ENCODE results near the gene COQ10A. TPM values are rescaled to one million over a fixed set of nuclear protein-coding genes. Genes with fewer than 3 reads are reported as not detected.

The COQ10A gene
- total RNA-seq, 1 experiment from 2014 or later = 24.4 TPM

DNA sequence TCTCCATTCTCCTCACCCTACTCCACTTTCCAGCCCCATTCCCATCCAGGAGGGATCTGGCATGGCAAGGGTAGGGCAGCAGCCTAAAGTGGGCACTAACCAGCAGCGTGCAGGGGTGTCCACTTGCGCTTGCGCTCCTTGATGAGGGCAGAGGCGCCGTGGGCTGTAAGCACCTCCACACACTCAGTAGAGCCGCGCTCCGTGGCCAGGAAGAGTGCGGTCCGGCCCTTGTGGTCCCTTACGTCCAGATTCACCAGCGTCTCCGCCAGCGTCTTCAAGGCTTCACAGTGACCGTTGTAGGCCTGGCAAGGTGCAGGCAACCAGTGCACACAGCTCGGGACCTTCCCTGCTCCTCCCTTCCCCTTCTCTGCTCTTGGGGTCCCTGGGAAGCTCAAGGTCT is 18.8 kb upstream of the COQ10A start (continued):
- TF ChIP-seq ZNF263 (CRISPR knock-in tag; IDR thresholded peaks at IDR 0.05; ENCODE audit: low read depth) (no peak), JUN (CRISPR knock-in tag; IDR thresholded peaks at IDR 0.05) (no peak)
- TF ChIP-seq, protein P1, sequence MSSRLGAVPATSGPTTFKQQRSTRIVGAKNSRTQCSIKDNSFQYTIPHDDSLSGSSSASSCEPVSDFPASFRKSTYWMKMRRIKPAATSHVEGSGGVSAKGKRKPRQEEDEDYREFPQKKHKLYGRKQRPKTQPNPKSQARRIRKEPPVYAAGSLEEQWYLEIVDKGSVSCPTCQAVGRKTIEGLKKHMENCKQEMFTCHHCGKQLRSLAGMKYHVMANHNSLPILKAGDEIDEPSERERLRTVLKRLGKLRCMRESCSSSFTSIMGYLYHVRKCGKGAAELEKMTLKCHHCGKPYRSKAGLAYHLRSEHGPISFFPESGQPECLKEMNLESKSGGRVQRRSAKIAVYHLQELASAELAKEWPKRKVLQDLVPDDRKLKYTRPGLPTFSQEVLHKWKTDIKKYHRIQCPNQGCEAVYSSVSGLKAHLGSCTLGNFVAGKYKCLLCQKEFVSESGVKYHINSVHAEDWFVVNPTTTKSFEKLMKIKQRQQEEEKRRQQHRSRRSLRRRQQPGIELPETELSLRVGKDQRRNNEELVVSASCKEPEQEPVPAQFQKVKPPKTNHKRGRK (CRISPR knock-in tag; IDR thresholded peaks at IDR 0.05; ENCODE audit: borderline replicate concordance) = no peak

DNA sequence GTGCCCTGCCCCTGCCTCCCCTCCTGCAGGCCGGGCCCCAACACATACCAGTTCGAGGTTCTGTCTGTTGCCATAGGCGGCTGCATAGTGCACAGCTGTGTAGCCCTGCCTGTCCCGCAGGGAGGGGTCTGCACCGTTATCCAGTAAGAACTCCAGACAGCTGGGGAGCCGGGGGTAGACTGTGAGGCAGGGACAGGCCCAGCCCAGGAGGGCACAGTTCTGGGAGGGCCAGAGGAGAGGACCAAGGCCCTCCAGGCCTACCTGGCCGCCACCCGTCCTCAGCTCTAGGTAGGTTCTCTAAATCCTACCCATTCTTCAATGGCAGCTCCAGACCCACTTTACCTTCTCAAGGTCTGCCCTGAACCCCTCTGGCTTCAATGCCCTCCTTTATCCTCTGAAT is 18.0 kb upstream of the COQ10A start:
- ChIA-PET CTCF (interaction anchor here (1.3 to 2.6 kb wide), 3 partner anchors 10 to 130 kb away, joined by 3 to 9 read pairs (median 6); partner anchors contain the start of genes ANKRD52 and ZC3H10), POLR2A (interaction anchor here (0.6 kb wide), 1 partner anchor 19 kb away, joined by 3 read pairs; no protein-coding TSS in a partner anchor)
- H3K9me3 Mint-ChIP-seq = no peaks in the 10 kb centered on the region
- H3K27ac Mint-ChIP-seq = no peak overlapping the region; the same call in 1 of the 2 replicates
- no peak overlapping the region for H3K4me3 Mint-ChIP-seq
- TF ChIP-seq NR2C2 (CRISPR knock-in tag; IDR thresholded peaks at IDR 0.05) = no peak
- DNase-seq (ENCODE audit: low spot score) (no peak), ATAC-seq (no peak)
- peaks cover 65% of the 10 kb centered on the region for H3K36me3 Mint-ChIP-seq
- no peaks in the 10 kb centered on the region for H3K4me1 Mint-ChIP-seq
- H3K27me3 Mint-ChIP-seq (ENCODE audit: low read depth) = no peaks in the 10 kb centered on the region

DNA sequence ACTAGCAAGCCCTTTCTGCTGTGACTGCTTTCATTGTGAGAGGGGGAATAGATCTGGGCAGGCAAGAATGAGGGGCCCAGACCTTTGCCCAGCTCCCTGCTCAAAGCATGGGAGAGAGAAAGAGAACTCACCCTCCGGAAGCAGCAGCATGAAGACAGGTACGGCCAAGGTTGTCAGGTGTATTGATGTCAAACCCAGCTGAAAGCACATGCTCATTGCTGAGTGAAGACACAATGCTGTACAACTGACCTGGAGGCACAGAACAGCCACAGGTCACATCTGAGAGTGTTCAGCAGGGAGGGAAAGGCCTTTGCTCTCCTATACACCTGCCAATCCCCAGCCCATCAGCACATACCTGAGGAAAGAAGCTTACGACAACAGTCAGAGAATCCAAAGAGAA is 14.1 kb upstream of the COQ10A start:
- ChIA-PET CTCF (interaction anchor here (0.8 kb wide), 1 partner anchor 46 kb away, joined by 4 read pairs; no protein-coding TSS in a partner anchor), POLR2A (no interaction called here)
- no peak for ATAC-seq
- no peak for DNase-seq (ENCODE audit: low spot score)
- Mint-ChIP-seq H3K9me3 (no peaks in the 10 kb centered on the region), H3K36me3 (peaks cover 56% of the 10 kb centered on the region), H3K4me1 (peaks cover 15% of the 10 kb centered on the region), H3K27me3 (ENCODE audit: low read depth) (no peaks in the 10 kb centered on the region), H3K27ac (no peak overlapping the region), H3K4me3 (no peak overlapping the region)
- TF ChIP-seq, protein P1 (CRISPR knock-in tag; IDR thresholded peaks at IDR 0.05; ENCODE audit: borderline replicate concordance) = no peak
- TF ChIP-seq, protein P2, sequence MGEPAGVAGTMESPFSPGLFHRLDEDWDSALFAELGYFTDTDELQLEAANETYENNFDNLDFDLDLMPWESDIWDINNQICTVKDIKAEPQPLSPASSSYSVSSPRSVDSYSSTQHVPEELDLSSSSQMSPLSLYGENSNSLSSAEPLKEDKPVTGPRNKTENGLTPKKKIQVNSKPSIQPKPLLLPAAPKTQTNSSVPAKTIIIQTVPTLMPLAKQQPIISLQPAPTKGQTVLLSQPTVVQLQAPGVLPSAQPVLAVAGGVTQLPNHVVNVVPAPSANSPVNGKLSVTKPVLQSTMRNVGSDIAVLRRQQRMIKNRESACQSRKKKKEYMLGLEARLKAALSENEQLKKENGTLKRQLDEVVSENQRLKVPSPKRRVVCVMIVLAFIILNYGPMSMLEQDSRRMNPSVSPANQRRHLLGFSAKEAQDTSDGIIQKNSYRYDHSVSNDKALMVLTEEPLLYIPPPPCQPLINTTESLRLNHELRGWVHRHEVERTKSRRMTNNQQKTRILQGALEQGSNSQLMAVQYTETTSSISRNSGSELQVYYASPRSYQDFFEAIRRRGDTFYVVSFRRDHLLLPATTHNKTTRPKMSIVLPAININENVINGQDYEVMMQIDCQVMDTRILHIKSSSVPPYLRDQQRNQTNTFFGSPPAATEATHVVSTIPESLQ (CRISPR knock-in tag; IDR thresholded peaks at IDR 0.05) = no peak
- TF ChIP-seq AFF4 (CRISPR knock-in tag; IDR thresholded peaks at IDR 0.05; ENCODE audit: borderline replicate concordance) = no peak
- TF ChIP-seq ZBTB21 (CRISPR knock-in tag; IDR thresholded peaks at IDR 0.05; ENCODE audit: borderline replicate concordance) = no peak
- no peak for TF ChIP-seq ZNF671 (CRISPR knock-in tag; IDR thresholded peaks at IDR 0.05)
- no peak for TF ChIP-seq GRHL2 (CRISPR knock-in tag; IDR thresholded peaks at IDR 0.05; ENCODE audit: insufficient replicate concordance, severe bottlenecking)
- TF ChIP-seq, protein P3, sequence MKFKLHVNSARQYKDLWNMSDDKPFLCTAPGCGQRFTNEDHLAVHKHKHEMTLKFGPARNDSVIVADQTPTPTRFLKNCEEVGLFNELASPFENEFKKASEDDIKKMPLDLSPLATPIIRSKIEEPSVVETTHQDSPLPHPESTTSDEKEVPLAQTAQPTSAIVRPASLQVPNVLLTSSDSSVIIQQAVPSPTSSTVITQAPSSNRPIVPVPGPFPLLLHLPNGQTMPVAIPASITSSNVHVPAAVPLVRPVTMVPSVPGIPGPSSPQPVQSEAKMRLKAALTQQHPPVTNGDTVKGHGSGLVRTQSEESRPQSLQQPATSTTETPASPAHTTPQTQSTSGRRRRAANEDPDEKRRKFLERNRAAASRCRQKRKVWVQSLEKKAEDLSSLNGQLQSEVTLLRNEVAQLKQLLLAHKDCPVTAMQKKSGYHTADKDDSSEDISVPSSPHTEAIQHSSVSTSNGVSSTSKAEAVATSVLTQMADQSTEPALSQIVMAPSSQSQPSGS (CRISPR knock-in tag; IDR thresholded peaks at IDR 0.05; ENCODE audit: borderline replicate concordance, low read depth) = no peak
- no peak for TF ChIP-seq ZNF317 (CRISPR knock-in tag; IDR thresholded peaks at IDR 0.05; ENCODE audit: borderline replicate concordance, low read depth)
- no peak for TF ChIP-seq ZNF263 (CRISPR knock-in tag; IDR thresholded peaks at IDR 0.05; ENCODE audit: low read depth)
- TF ChIP-seq, protein P4, sequence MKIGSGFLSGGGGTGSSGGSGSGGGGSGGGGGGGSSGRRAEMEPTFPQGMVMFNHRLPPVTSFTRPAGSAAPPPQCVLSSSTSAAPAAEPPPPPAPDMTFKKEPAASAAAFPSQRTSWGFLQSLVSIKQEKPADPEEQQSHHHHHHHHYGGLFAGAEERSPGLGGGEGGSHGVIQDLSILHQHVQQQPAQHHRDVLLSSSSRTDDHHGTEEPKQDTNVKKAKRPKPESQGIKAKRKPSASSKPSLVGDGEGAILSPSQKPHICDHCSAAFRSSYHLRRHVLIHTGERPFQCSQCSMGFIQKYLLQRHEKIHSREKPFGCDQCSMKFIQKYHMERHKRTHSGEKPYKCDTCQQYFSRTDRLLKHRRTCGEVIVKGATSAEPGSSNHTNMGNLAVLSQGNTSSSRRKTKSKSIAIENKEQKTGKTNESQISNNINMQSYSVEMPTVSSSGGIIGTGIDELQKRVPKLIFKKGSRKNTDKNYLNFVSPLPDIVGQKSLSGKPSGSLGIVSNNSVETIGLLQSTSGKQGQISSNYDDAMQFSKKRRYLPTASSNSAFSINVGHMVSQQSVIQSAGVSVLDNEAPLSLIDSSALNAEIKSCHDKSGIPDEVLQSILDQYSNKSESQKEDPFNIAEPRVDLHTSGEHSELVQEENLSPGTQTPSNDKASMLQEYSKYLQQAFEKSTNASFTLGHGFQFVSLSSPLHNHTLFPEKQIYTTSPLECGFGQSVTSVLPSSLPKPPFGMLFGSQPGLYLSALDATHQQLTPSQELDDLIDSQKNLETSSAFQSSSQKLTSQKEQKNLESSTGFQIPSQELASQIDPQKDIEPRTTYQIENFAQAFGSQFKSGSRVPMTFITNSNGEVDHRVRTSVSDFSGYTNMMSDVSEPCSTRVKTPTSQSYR (CRISPR knock-in tag; IDR thresholded peaks at IDR 0.05) = no peak
